ENCODE measurements around the gene ATF6. TPM values are rescaled to one million over a fixed set of nuclear protein-coding genes. Genes with fewer than 3 reads are reported as not detected.

The ATF6 gene
- total RNA-seq, 1 donor: 28.6 TPM

GRCh38 chr1:162000053-162000420 lies 233.9 kb downstream of the ATF6 start:
- H2AFZ ChIP-seq (ENCODE audit: low read length): no peak overlapping the region

DNA sequence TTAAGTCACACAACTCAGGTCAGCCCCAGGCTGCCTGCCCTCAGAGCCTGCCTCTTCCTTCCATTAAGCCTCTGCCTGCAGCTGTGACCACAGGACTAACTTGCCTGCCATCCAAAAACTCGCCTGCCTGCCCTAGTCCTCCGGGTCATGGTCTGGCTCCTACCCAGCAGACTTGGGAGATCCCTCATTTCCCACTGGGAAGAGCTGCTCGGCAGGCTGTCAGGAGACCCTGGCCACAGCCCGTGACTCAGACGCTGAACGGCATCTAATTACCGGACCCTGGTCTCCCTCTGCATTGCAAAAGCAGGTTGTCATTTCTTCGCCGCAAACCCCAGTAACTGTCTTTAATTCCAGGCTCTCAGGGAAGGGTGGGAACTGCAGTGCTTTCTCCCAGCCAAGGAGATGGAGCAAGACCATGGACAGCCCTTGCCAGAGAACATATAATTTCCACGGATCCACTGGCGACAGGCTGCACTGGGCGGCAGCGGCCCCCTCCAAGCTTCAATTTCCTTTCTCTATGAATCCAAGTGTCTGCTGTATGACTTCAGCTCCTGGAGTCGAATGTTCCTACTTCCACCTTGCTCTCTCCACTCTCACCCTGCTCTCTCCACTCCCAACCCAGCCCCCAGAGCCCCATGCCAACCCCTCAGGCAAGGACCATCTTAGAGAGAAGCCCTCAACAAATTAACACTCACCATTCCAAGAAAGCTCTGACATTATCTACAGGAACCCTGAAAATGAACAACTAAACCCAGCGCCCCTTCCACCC lies 237.1 kb downstream of the ATF6 start:
- peak overlapping the region; percentile 80 for H3K4me2 ChIP-seq (ENCODE audit: insufficient read depth, low read length)
- no peaks in the 10 kb centered on the region for H3K79me2 ChIP-seq (ENCODE audit: insufficient read depth, low read length)
- peak overlapping the region; percentile 56 for H3K4me3 ChIP-seq (ENCODE audit: insufficient read depth, low read length)
- TF ChIP-seq, protein P1, sequence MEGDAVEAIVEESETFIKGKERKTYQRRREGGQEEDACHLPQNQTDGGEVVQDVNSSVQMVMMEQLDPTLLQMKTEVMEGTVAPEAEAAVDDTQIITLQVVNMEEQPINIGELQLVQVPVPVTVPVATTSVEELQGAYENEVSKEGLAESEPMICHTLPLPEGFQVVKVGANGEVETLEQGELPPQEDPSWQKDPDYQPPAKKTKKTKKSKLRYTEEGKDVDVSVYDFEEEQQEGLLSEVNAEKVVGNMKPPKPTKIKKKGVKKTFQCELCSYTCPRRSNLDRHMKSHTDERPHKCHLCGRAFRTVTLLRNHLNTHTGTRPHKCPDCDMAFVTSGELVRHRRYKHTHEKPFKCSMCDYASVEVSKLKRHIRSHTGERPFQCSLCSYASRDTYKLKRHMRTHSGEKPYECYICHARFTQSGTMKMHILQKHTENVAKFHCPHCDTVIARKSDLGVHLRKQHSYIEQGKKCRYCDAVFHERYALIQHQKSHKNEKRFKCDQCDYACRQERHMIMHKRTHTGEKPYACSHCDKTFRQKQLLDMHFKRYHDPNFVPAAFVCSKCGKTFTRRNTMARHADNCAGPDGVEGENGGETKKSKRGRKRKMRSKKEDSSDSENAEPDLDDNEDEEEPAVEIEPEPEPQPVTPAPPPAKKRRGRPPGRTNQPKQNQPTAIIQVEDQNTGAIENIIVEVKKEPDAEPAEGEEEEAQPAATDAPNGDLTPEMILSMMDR (IDR thresholded peaks at IDR 0.05; ENCODE audit: extremely low read depth, low read depth, low read length): no peak
- H3K4me1 ChIP-seq (ENCODE audit: insufficient read depth, low read length): peaks cover 26% of the 10 kb centered on the region
- H3K9me3 ChIP-seq (ENCODE audit: low read depth, low read length): no peaks in the 10 kb centered on the region
- H3K27ac ChIP-seq (ENCODE audit: low read depth, low read length): peak overlapping the region; percentile 89
- H3K36me3 ChIP-seq (ENCODE audit: insufficient read depth, low read length): no peaks in the 10 kb centered on the region
- H2AFZ ChIP-seq (ENCODE audit: low read length): no peak overlapping the region
- H4K20me1 ChIP-seq (ENCODE audit: insufficient read depth, low read length): no peaks in the 10 kb centered on the region
- H3K27me3 ChIP-seq (ENCODE audit: insufficient read depth, low read length): peaks cover 4% of the 10 kb centered on the region
- DNase-seq (ENCODE audit: insufficient read length, low spot score, missing footprints): peak; percentile 95

More at GRCh38 chr1:162000053-162000420, 233.9 kb downstream of the ATF6 start:
- no peaks in the 10 kb centered on the region for H4K20me1 ChIP-seq (ENCODE audit: insufficient read depth, low read length)
- TF ChIP-seq, protein P1 (IDR thresholded peaks at IDR 0.05; ENCODE audit: extremely low read depth, low read depth, low read length): no peak
- no peak overlapping the region for H3K27ac ChIP-seq (ENCODE audit: low read depth, low read length)
- H3K27me3 ChIP-seq (ENCODE audit: insufficient read depth, low read length): no peaks in the 10 kb centered on the region
- no peaks in the 10 kb centered on the region for H3K9me3 ChIP-seq (ENCODE audit: low read depth, low read length)
- H3K36me3 ChIP-seq (ENCODE audit: insufficient read depth, low read length): peaks cover 8% of the 10 kb centered on the region
- H3K79me2 ChIP-seq (ENCODE audit: insufficient read depth, low read length): no peaks in the 10 kb centered on the region
- DNase-seq (ENCODE audit: insufficient read length, low spot score, missing footprints): no peak
- H3K4me1 ChIP-seq (ENCODE audit: insufficient read depth, low read length): peaks cover 21% of the 10 kb centered on the region
- H3K4me3 ChIP-seq (ENCODE audit: insufficient read depth, low read length): no peak overlapping the region
- no peak overlapping the region for H3K4me2 ChIP-seq (ENCODE audit: insufficient read depth, low read length)

DNA sequence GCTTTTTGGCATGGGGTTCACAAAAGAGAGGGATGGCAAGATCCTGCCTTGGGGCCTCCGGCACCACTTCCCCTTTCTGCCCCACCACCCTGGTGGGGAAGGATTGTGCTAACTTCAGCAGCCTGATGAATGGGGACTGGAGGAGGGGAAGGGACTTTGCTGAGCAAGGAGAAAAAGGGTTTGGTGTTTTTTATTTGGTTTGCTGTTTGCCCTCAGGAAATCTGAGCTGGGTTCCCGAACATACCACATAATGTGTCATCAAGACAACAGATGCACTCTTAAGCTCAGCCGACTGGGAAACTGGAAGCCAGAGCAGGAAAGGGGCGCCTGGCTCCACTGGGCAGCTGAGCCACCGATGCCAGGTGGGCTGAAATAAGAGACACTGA lies 237.7 kb downstream of the ATF6 start:
- TF ChIP-seq, protein P1 (IDR thresholded peaks at IDR 0.05; ENCODE audit: extremely low read depth, low read depth, low read length): no peak
- Histone ChIP-seq H3K4me1 (ENCODE audit: insufficient read depth, low read length) (peaks cover 26% of the 10 kb centered on the region), H4K20me1 (ENCODE audit: insufficient read depth, low read length) (no peaks in the 10 kb centered on the region), H3K27me3 (ENCODE audit: insufficient read depth, low read length) (peaks cover 4% of the 10 kb centered on the region), H3K79me2 (ENCODE audit: insufficient read depth, low read length) (no peaks in the 10 kb centered on the region), H2AFZ (ENCODE audit: low read length) (no peak overlapping the region), H3K36me3 (ENCODE audit: insufficient read depth, low read length) (no peaks in the 10 kb centered on the region), H3K4me2 (ENCODE audit: insufficient read depth, low read length) (peak overlapping the region; percentile 80), H3K27ac (ENCODE audit: low read depth, low read length) (peak overlapping the region; percentile 89), H3K4me3 (ENCODE audit: insufficient read depth, low read length) (peak overlapping the region; percentile 56), H3K9me3 (ENCODE audit: low read depth, low read length) (no peaks in the 10 kb centered on the region)
- DNase-seq (ENCODE audit: insufficient read length, low spot score, missing footprints): peak; percentile 91

GRCh38 chr1:162004441-162004950 lies 238.4 kb downstream of the ATF6 start:
- Histone ChIP-seq H3K9me3 (ENCODE audit: low read depth, low read length) (no peaks in the 10 kb centered on the region), H3K36me3 (ENCODE audit: insufficient read depth, low read length) (no peaks in the 10 kb centered on the region), H3K4me2 (ENCODE audit: insufficient read depth, low read length) (peak overlapping the region; percentile 80), H3K27ac (ENCODE audit: low read depth, low read length) (peak overlapping the region; percentile 89), H2AFZ (ENCODE audit: low read length) (no peak overlapping the region), H3K4me3 (ENCODE audit: insufficient read depth, low read length) (no peak overlapping the region), H3K27me3 (ENCODE audit: insufficient read depth, low read length) (peaks cover 4% of the 10 kb centered on the region), H4K20me1 (ENCODE audit: insufficient read depth, low read length) (no peaks in the 10 kb centered on the region), H3K4me1 (ENCODE audit: insufficient read depth, low read length) (peaks cover 26% of the 10 kb centered on the region), H3K79me2 (ENCODE audit: insufficient read depth, low read length) (no peaks in the 10 kb centered on the region)
- DNase-seq (ENCODE audit: insufficient read length, low spot score, missing footprints): no peak
- TF ChIP-seq, protein P1 (IDR thresholded peaks at IDR 0.05; ENCODE audit: extremely low read depth, low read depth, low read length): no peak
